WTC11 (cell line): ENCODE measurements around the gene SLC25A17. TPM values are rescaled to one million over a fixed set of nuclear protein-coding genes. Genes with fewer than 3 reads are reported as not detected.

Source experiments
- ATAC-seq: fragments of 200-7000 bp; cut with Tn5 transposase; 2 replicates; pipeline ENCODE4 v1.10.0; 2021; ENCODE audit warnings: mild to moderate bottlenecking, moderate library complexity
- CTCF ChIA-PET: fragments of 300-600 bp; sonication (Branson Sonifier 250); formaldehyde crosslinking; loops from one replicate; lab custom pipeline; 2021; ENCODE audit warnings: antibody characterized with exemption; lab: Charles Lee
- POLR2A ChIA-PET: fragments of 350-600 bp; sonication (Branson Sonifier 250); formaldehyde crosslinking; loops from one replicate; lab custom pipeline; 2021; ENCODE audit warnings: antibody characterized with exemption; lab: Charles Lee
- DNase-seq: peaks from one replicate; pipeline ENCODE4 v3.0.0; 2021; ENCODE audit warnings: low spot score
- H3K27ac Mint-ChIP-seq: 2 replicates; pipeline ENCODE4 v1.8.0; 2021; ENCODE audit warnings: mixed read lengths
- H3K27me3 Mint-ChIP-seq: 2 replicates; pipeline ENCODE4 v1.8.0; 2021; ENCODE audit warnings: low read depth, mild to moderate bottlenecking, moderate library complexity, mixed read lengths
- H3K36me3 Mint-ChIP-seq: 2 replicates; pipeline ENCODE4 v1.8.0; 2021; ENCODE audit warnings: mixed read lengths
- H3K4me1 Mint-ChIP-seq: 2 replicates; pipeline ENCODE4 v1.8.0; 2022; ENCODE audit warnings: mixed read lengths
- H3K4me3 Mint-ChIP-seq: 2 replicates; pipeline ENCODE4 v1.8.0; 2021; ENCODE audit warnings: mild to moderate bottlenecking, moderate library complexity, mixed read lengths
- H3K9me3 Mint-ChIP-seq: 2 replicates; pipeline ENCODE4 v1.8.0; 2021; ENCODE audit warnings: mixed read lengths
- ARID4B ChIP-seq: sonication (generic); formaldehyde crosslinking; IDR thresholded peaks from 2 replicates; pipeline ENCODE4 v1.8.0; 2023; ENCODE audit warnings: missing genetic modification reagents, mild to moderate bottlenecking, borderline replicate concordance
- ATF2 ChIP-seq: sonication (generic); formaldehyde crosslinking; IDR thresholded peaks from 2 replicates; pipeline ENCODE4 v1.8.1; 2022; ENCODE audit warnings: low read depth, missing genetic modification reagents, borderline replicate concordance
- ATF3 ChIP-seq: sonication (generic); formaldehyde crosslinking; conservative IDR thresholded peaks from 2 replicates; pipeline ENCODE4 v1.8.1; 2022; ENCODE audit warnings: mild to moderate bottlenecking, missing genetic modification reagents
- CTCF ChIP-seq: fragments of 200-600 bp; IDR thresholded peaks from 2 replicates; pipeline ENCODE4 v1.8.0; 2022; ENCODE audit warnings: antibody characterized with exemption
- E2F4 ChIP-seq: sonication (generic); formaldehyde crosslinking; IDR thresholded peaks from 2 replicates; pipeline ENCODE4 v1.8.1; 2022; ENCODE audit warnings: low read depth, mild to moderate bottlenecking, moderate library complexity, missing genetic modification reagents, borderline replicate concordance
- ELF4 ChIP-seq: sonication (generic); formaldehyde crosslinking; IDR thresholded peaks from 2 replicates; pipeline ENCODE4 v1.8.1; 2022; ENCODE audit warnings: low read depth, mild to moderate bottlenecking, moderate library complexity, missing genetic modification reagents
- ETV6 ChIP-seq: sonication (generic); formaldehyde crosslinking; IDR thresholded peaks from 2 replicates; pipeline ENCODE4 v1.8.1; 2022; ENCODE audit warnings: mild to moderate bottlenecking, missing genetic modification reagents
- FOXJ3 ChIP-seq: sonication (generic); formaldehyde crosslinking; IDR thresholded peaks from 2 replicates; pipeline ENCODE4 v1.9.0; 2021; ENCODE audit warnings: missing genetic modification reagents, mild to moderate bottlenecking, borderline replicate concordance
- FOXP1 ChIP-seq: sonication (generic); formaldehyde crosslinking; IDR thresholded peaks from 2 replicates; pipeline ENCODE4 v1.8.0; 2022; ENCODE audit warnings: missing genetic modification reagents, mild to moderate bottlenecking, moderate library complexity, borderline replicate concordance
- IRF1 ChIP-seq: sonication (generic); formaldehyde crosslinking; IDR thresholded peaks from 2 replicates; pipeline ENCODE4 v1.8.0; 2023; ENCODE audit warnings: missing genetic modification reagents
- MAX ChIP-seq: sonication (generic); formaldehyde crosslinking; IDR thresholded peaks from 2 replicates; pipeline ENCODE4 v1.8.0; 2022; ENCODE audit warnings: mild to moderate bottlenecking, missing genetic modification reagents
- NR1H2 ChIP-seq: sonication (generic); formaldehyde crosslinking; IDR thresholded peaks from 2 replicates; pipeline ENCODE4 v1.9.0; 2021; ENCODE audit warnings: mild to moderate bottlenecking, moderate library complexity, missing genetic modification reagents
- SMAD4 ChIP-seq: sonication (generic); formaldehyde crosslinking; IDR thresholded peaks from 2 replicates; pipeline ENCODE4 v1.8.0; 2022; ENCODE audit warnings: mild to moderate bottlenecking, missing genetic modification reagents
- TEAD1 ChIP-seq: sonication (generic); formaldehyde crosslinking; IDR thresholded peaks from 2 replicates; pipeline ENCODE4 v1.8.0; 2022; ENCODE audit warnings: mild to moderate bottlenecking, missing genetic modification reagents
- ZNF232 ChIP-seq: sonication (generic); formaldehyde crosslinking; IDR thresholded peaks from 2 replicates; pipeline ENCODE4 v1.8.0; 2022; ENCODE audit warnings: mild to moderate bottlenecking, missing genetic modification reagents
- ZNF396 ChIP-seq: fragments of 250-450 bp; sonication (Bioruptor Pico); IDR thresholded peaks from 2 replicates; pipeline ENCODE4 v1.8.0; 2021; ENCODE audit warnings: mild to moderate bottlenecking, moderate library complexity, borderline replicate concordance
- total RNA-seq: library from RNA; stranded (reverse); gene quantifications from 3 replicates; pipeline ENCODE4 v1.2.3, GENCODE V29; 2021

SLC25A17 gene
- total RNA-seq, 1 experiment from 2014 or later: 29.6 TPM

- H3K4me1 Mint-ChIP-seq: peaks cover 22% of the 10 kb centered on the region
- peaks cover 2% of the 10 kb centered on the region; the same call in 1 of the 2 replicates for H3K36me3 Mint-ChIP-seq
- no peaks in the 10 kb centered on the region for H3K27me3 Mint-ChIP-seq
- peaks cover 13% of the 10 kb centered on the region for H3K9me3 Mint-ChIP-seq
- TF ChIP-seq ARID4B (CRISPR knock-in tag) (no peak), FOXP1 (CRISPR knock-in tag) (no peak), ZNF232 (CRISPR knock-in tag) (no peak), NR1H2 (no peak), E2F4 (CRISPR knock-in tag) (no peak), ATF2 (CRISPR knock-in tag) (no peak), CTCF (no peak), ELF4 (CRISPR knock-in tag) (no peak)
- ChIA-PET CTCF (no interaction called here), POLR2A (no interaction called here)
- ATAC-seq: no peak
- H3K27ac Mint-ChIP-seq: peak overlapping the region; percentile 75
- no peak overlapping the region for H3K4me3 Mint-ChIP-seq
- DNase-seq: no peak
Measured at GRCh38 chr22:40733919-40734318, 85.2 kb downstream of the SLC25A17 start.

GRCh38 chr22:40732999-40733292 is 86.2 kb downstream of the SLC25A17 start:
- H3K27me3 Mint-ChIP-seq: no peaks in the 10 kb centered on the region
- H3K9me3 Mint-ChIP-seq: peaks cover 16% of the 10 kb centered on the region
- H3K27ac Mint-ChIP-seq: peak overlapping the region; percentile 91
- no peak for TF ChIP-seq MAX (CRISPR knock-in tag)
- no peak for TF ChIP-seq ETV6 (CRISPR knock-in tag)
- TF ChIP-seq SMAD4 (CRISPR knock-in tag): no peak
- TF ChIP-seq ZNF396 (CRISPR knock-in tag): no peak
- TF ChIP-seq IRF1: no peak
- no peak for TF ChIP-seq FOXJ3 (CRISPR knock-in tag)
- no peak for TF ChIP-seq ATF3
- no peak for TF ChIP-seq TEAD1 (CRISPR knock-in tag)
- DNase-seq: no peak
- ChIA-PET POLR2A (no interaction called here), CTCF (interaction anchor here (0.5 to 1.9 kb wide), 6 partner anchors 16 to 166 kb away, joined by 3 to 11 read pairs (median 3); no protein-coding TSS in a partner anchor)
- ATAC-seq: no peak
- H3K36me3 Mint-ChIP-seq: peaks cover 2% of the 10 kb centered on the region; the same call in 1 of the 2 replicates
- peaks cover 31% of the 10 kb centered on the region for H3K4me1 Mint-ChIP-seq
- H3K4me3 Mint-ChIP-seq: no peak overlapping the region
